ENCODE data around the gene RNF214.
A peak's percentile ranks its signal among the peaks of the same experiment; 100 is the strongest.
"Not testable (repeated sequence)": the region's sequence is repeated elsewhere in the genome, so short reads cannot be mapped to it uniquely, and the experiment has no call there.

RNF214 gene

DNA sequence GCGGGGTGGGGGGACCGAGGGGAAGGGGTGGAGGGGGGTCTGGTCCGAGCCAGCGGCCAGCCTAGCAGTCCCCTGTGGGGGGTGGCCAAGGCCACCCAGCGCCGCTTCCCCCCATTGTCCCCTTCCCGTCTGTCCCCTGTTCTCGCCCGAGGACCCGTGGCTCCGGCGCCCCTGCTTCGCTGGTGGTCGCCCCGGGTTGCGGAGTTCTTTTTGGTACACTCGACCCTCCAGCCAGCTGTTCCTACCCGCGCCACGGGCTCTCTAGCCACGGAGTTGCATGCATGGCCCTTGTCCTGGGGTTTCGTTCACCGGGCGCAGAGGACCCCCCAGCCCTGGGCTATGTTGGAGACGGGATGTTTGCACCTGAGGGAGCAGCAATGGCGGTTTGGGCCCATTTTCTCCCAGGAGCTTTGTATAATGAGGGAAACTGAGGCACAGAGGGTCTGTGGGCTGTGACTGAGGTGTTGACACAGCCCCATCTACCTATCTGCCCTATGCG is 489 bp downstream of the RNF214 start:
- DNase-seq, result peak in 1 of 6 experiments; percentile 23

DNA sequence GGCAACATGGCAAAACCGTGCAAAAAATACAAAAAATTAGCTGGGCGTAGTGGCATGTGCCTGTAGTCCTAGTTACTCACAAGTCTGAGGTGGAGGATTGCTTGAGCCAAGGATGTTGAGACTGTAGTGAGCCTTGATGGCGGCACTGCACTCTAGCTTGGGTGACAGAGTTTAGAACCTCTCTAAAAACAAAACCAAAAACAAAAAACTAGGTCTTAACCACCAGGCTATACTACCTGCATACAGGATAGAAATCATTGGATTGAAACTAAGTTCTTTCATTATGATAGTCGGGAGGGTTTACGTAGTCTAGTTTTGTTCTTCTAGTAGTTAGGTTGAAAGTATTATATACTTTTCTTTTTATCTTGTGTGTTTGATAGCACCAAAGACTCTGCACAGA is 5.8 kb downstream of the RNF214 start:
- DNase-seq, result no peak

GRCh38 chr11:117239295-117239694 is 6.8 kb downstream of the RNF214 start:
- no peak for DNase-seq

GRCh38 chr11:117248341-117248740 is 15.9 kb downstream of the RNF214 start:
- no peak for DNase-seq

GRCh38 chr11:117249571-117249970 is 17.1 kb downstream of the RNF214 start:
- DNase-seq, result no peak

DNA sequence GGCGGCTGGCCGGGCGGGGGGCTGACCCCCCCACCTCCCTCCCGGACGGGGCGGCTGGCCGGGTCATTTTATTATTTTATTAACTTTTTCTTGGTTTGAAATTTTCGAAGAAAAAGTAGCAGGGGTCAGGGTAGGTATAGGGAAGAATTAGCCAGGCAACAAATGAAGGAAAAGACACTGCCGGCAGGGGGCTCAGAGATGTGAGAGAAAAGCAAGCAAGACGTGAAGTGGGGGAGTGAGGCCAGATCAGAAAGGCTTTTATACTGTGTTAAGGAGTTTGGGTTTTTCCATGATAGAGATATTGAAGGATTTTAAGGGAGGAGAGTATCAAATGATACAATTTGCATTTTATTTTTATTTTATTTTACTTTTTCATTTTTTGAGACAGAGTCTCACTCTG is 19.0 kb downstream of the RNF214 start:
- DNase-seq, result no peak

DNA sequence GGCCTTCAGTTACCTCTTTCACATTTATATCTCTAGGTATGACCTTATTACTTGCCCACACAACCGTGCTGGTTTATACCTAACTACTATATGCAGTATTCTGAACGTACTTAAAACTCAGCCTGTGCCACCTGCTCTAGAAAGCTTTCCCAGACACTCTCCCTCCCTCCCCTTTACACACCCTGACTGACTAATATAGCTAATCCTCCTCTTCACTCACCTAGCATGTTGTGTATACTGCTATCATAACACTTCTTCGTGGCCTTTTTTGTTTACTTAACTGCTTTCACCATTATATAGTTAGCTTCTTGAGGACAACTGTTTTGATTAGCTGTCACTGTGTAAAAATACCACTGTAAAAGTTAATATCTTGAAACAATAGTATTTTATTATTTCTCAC is 23.5 kb downstream of the RNF214 start:
- DNase-seq, result no peak

- no peak for DNase-seq
Observed at GRCh38 chr11:117256573-117256972, 24.1 kb downstream of the RNF214 start.

GRCh38 chr11:117258576-117258975 is 26.1 kb downstream of the RNF214 start:
- no peak for DNase-seq

DNA sequence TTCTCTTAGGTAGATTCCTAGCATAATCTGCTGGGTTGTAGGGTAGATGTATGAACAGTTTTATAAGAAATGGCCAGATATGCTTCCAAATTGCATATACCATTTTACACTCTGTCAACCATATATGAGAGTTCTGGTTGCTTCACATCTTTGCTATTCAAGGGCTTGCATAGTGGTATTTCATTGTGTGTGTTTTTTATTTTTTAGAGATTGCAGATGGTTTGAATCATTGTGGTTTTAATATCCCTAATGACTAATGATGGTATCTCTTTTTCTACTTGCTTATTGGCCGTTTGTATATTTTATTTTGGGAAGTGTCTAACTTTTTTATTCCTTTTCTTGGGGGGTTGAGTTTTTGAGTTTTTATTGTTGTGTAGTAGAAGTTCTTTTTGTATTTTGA is 26.9 kb downstream of the RNF214 start:
- no peak for DNase-seq

DNA sequence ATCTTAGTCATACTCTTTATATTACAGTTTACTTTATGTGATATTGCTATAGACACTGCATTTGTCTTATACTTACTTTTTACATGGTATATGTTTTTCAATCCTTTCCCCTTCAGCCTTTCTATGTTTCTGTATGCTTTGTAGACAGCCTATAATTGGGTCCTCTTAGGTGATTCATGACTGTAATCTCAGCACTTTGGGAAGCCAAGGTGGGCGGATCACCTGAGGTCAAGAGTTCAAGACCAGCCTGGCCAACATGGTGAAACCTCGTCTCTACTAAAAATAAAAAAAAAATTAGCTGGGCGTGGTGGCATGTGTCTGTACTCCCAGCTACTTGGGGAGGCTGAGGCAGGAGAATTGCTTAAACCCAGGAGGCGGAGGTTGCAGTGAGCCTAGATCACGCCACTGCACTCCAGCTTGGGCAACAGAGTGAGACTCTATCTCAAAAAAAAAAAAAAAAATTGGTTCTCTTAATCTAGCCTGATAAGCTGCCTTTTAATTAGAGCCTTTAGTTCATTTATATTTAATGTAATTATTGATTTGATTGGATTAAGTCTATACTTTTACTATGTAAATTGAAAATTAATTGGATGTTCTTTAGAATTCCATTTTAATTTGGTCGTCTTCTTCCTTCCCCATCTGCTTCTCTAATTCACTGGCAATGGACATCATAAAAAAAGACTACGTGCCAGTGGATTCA is 32.3 kb downstream of the RNF214 start:
- DNase-seq, result not testable (repeated sequence)

- DNase-seq, result no peak
Observed at GRCh38 chr11:117265745-117266144, 33.3 kb downstream of the RNF214 start.

- DNase-seq, result no peak
Observed at GRCh38 chr11:117269856-117270255, 37.4 kb downstream of the RNF214 start.

- DNase-seq, result no peak
Observed at GRCh38 chr11:117271208-117271607, 38.7 kb downstream of the RNF214 start.

GRCh38 chr11:117272175-117272574 is 39.7 kb downstream of the RNF214 start:
- not testable (repeated sequence) for DNase-seq

GRCh38 chr11:117273550-117274289 is 41.2 kb downstream of the RNF214 start:
- no peak for DNase-seq

DNA sequence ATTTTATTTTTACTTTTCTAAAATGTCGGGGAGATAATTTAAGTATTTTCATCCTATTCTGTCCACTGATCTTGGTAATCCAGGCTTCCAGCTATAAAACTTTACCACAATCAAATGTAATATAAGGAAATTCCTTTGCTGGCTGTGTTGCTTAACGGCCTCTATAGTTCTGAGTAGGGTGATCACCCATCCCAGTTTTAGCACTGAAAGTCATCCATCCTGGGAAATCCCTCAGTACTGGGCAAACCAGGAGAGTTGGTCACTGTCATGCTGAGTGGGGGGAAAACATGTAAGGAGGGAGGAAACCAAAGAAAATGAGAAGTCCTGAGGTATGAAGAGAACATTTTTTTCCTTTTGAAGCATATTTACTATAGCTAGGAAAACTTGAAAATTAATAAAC is 45.9 kb downstream of the RNF214 start:
- no peak for DNase-seq

DNA sequence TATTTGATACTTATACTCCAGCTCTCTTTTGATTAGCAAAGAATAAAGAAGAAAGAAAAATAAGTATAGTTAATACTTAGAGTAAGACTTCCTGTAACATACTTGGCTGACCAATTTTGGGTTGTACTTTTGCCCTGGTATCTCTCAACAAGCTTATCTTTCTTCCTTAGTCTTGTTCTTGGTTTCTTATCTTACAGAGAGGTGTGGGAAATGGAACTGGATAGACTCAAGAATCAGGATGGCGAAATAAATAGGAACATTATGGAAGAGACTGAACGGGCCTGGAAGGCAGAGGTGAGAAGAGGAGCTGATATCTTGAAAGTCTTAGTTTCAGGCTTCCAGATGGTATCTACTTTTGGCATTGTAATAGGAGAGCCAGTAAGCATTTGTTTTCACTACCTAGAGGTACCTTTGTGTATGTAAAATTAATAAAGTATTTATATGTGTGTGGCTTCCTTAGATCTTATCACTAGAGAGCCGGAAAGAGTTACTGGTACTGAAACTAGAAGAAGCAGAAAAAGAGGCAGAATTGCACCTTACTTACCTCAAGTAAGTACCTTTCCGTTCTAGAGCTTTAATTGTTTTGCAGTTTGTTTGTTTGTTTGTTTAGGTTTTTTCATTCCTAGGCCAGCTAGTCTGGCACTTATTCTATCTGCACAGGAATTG is 47.4 kb downstream of the RNF214 start:
- no peak for DNase-seq

GRCh38 chr11:117281159-117281558 is 48.7 kb downstream of the RNF214 start:
- no peak for DNase-seq

GRCh38 chr11:117281869-117282268 is 49.4 kb downstream of the RNF214 start:
- no peak for DNase-seq

GRCh38 chr11:117282956-117283355 is 50.5 kb downstream of the RNF214 start:
- DNase-seq, result no peak

DNA sequence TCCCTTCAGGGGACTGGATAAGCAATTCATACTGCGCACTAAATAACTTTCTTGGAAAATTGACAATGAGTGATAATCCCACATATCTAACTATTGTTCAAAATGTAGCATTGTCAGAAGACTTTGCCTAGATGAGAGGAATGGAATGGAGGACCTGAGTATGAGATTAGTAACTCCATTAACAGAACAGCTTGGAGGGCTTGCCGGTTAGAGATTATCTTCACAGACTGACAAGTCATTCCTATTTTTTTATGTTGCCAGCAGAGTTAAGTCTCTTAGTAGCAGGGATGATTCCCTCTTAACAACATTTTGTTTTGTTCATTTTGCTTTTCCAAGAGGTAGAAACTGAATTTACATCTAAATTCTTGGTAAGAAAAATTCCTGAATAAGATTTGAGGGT is 51.6 kb downstream of the RNF214 start:
- DNase-seq, result no peak

GRCh38 chr11:117286588-117286987 is 54.1 kb downstream of the RNF214 start:
- DNase-seq, result no peak

DNA sequence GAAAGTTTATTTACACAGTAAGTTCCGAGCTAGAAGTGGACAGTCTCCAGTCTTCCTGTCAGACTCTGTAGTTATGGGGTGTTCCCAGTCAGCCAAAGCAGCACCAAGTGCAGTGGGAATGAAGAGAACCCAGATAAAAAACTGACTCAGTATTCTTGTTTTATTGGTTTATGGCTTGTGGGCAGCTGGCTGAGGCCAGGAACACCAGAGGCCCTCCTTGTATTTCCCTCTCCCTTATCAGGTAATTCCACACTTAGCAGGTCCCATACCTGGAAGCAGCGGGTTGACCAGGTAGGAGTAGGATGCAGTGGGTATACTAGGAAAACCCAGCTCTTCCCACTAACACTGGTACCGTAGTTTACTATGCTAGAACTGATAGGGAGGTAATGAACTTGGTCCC is 55.2 kb downstream of the RNF214 start:
- no peak for DNase-seq

Data from stimulated activated naive CD4-positive, alpha-beta T cell (primary cell).